Skeletal muscle satellite cell (primary cell): ENCODE measurements around the gene ELMO1.

ENCODE experiments used
- H3K27me3 ChIP-seq: 2 replicates; pipeline ENCODE4 v1.7.0; 2013; ENCODE audit warnings: low read length; ENCODE audit not compliant: control insufficient read depth, insufficient read depth
- H3K36me3 ChIP-seq: 2 replicates; pipeline ENCODE4 v1.7.0; 2013; ENCODE audit warnings: mild to moderate bottlenecking, control low read depth, low read length; ENCODE audit not compliant: insufficient read depth
- H3K4me1 ChIP-seq: 2 replicates; pipeline ENCODE4 v1.7.0; 2013; ENCODE audit warnings: low read length; ENCODE audit not compliant: control insufficient read depth, insufficient read depth
- H3K4me2 ChIP-seq: 2 replicates; pipeline ENCODE4 v1.7.0; 2013; ENCODE audit warnings: mild to moderate bottlenecking, low read length
- H3K4me3 ChIP-seq: 2 replicates; pipeline ENCODE4 v1.7.0; 2013; ENCODE audit warnings: low read length
- H3K9ac ChIP-seq: 2 replicates; pipeline ENCODE4 v1.7.0; 2013; ENCODE audit warnings: mild to moderate bottlenecking, low read depth, low read length, moderate library complexity
- H3K9me3 ChIP-seq: replicated peaks from 2 replicates; pipeline ENCODE4 v1.7.0; 2013; ENCODE audit warnings: mild to moderate bottlenecking, control low read depth, low read length

The ELMO1 gene

GRCh38 chr7:36874041-36874440, 574.6 kb downstream of the ELMO1 start:
- Histone ChIP-seq H3K4me3 (no peak overlapping the region), H3K4me1 (no peaks in the 10 kb centered on the region), H3K4me2 (no peak overlapping the region), H3K9me3 (no peaks in the 10 kb centered on the region), H3K27me3 (no peaks in the 10 kb centered on the region), H3K36me3 (no peaks in the 10 kb centered on the region), H3K9ac (no peak overlapping the region)

- no peaks in the 10 kb centered on the region for H3K36me3 ChIP-seq
- no peaks in the 10 kb centered on the region for H3K9me3 ChIP-seq
- H3K4me1 ChIP-seq: no peaks in the 10 kb centered on the region
These were observed 576.8 kb downstream of the ELMO1 start for GRCh38 chr7:36871863-36872262.

GRCh38 chr7:36871355-36871738, 577.3 kb downstream of the ELMO1 start:
- no peaks in the 10 kb centered on the region for H3K4me1 ChIP-seq

More at GRCh38 chr7:36871863-36872262, 576.8 kb downstream of the ELMO1 start:
- Histone ChIP-seq H3K4me2 (no peak overlapping the region), H3K4me3 (no peak overlapping the region), H3K9ac (no peak overlapping the region), H3K27me3 (no peaks in the 10 kb centered on the region)

GRCh38 chr7:36870625-36871354, 577.9 kb downstream of the ELMO1 start:
- Histone ChIP-seq H3K4me3 (no peak overlapping the region), H3K36me3 (no peaks in the 10 kb centered on the region), H3K9ac (no peak overlapping the region), H3K4me2 (no peak overlapping the region), H3K4me1 (no peaks in the 10 kb centered on the region), H3K27me3 (no peaks in the 10 kb centered on the region), H3K9me3 (no peaks in the 10 kb centered on the region)

More at GRCh38 chr7:36871355-36871738, 577.3 kb downstream of the ELMO1 start:
- H3K4me2 ChIP-seq: no peak overlapping the region
- H3K9ac ChIP-seq: no peak overlapping the region
- no peak overlapping the region for H3K4me3 ChIP-seq
- no peaks in the 10 kb centered on the region for H3K9me3 ChIP-seq
- H3K27me3 ChIP-seq: no peaks in the 10 kb centered on the region
- no peaks in the 10 kb centered on the region for H3K36me3 ChIP-seq

- no peaks in the 10 kb centered on the region for H3K9me3 ChIP-seq
- no peak overlapping the region for H3K4me3 ChIP-seq
- no peaks in the 10 kb centered on the region for H3K27me3 ChIP-seq
- no peak overlapping the region for H3K9ac ChIP-seq
- no peaks in the 10 kb centered on the region for H3K36me3 ChIP-seq
- no peak overlapping the region for H3K4me2 ChIP-seq
- no peaks in the 10 kb centered on the region for H3K4me1 ChIP-seq
These were observed 579.8 kb downstream of the ELMO1 start for GRCh38 chr7:36868727-36869411.

GRCh38 chr7:36865019-36865418, 583.6 kb downstream of the ELMO1 start:
- Histone ChIP-seq H3K4me3 (no peak overlapping the region), H3K4me1 (no peaks in the 10 kb centered on the region), H3K36me3 (no peaks in the 10 kb centered on the region), H3K9ac (no peak overlapping the region), H3K4me2 (no peak overlapping the region), H3K9me3 (no peaks in the 10 kb centered on the region), H3K27me3 (no peaks in the 10 kb centered on the region)

GRCh38 chr7:36863901-36864701, 584.6 kb downstream of the ELMO1 start:
- no peak overlapping the region for H3K4me3 ChIP-seq
- H3K36me3 ChIP-seq: no peaks in the 10 kb centered on the region
- H3K9ac ChIP-seq: no peak overlapping the region
- H3K9me3 ChIP-seq: no peaks in the 10 kb centered on the region
- H3K27me3 ChIP-seq: no peaks in the 10 kb centered on the region
- H3K4me2 ChIP-seq: no peak overlapping the region
- no peaks in the 10 kb centered on the region for H3K4me1 ChIP-seq

- no peak overlapping the region for H3K4me2 ChIP-seq
- H3K4me1 ChIP-seq: no peaks in the 10 kb centered on the region
- no peaks in the 10 kb centered on the region for H3K27me3 ChIP-seq
- H3K4me3 ChIP-seq: no peak overlapping the region
- H3K9me3 ChIP-seq: no peaks in the 10 kb centered on the region
- H3K36me3 ChIP-seq: no peaks in the 10 kb centered on the region
- no peak overlapping the region for H3K9ac ChIP-seq
These were observed 585.8 kb downstream of the ELMO1 start for GRCh38 chr7:36862771-36863261.

- Histone ChIP-seq H3K9me3 (no peaks in the 10 kb centered on the region), H3K4me3 (no peak overlapping the region), H3K27me3 (no peaks in the 10 kb centered on the region), H3K4me2 (no peak overlapping the region), H3K36me3 (no peaks in the 10 kb centered on the region), H3K4me1 (no peaks in the 10 kb centered on the region), H3K9ac (no peak overlapping the region)
These were observed 587.0 kb downstream of the ELMO1 start for GRCh38 chr7:36861656-36862055.

GRCh38 chr7:36860681-36861080, 588.0 kb downstream of the ELMO1 start:
- Histone ChIP-seq H3K4me3 (no peak overlapping the region), H3K36me3 (no peaks in the 10 kb centered on the region), H3K4me1 (no peaks in the 10 kb centered on the region), H3K9me3 (no peaks in the 10 kb centered on the region), H3K27me3 (no peaks in the 10 kb centered on the region), H3K9ac (no peak overlapping the region), H3K4me2 (no peak overlapping the region)

GRCh38 chr7:36855330-36855729, 593.3 kb downstream of the ELMO1 start:
- Histone ChIP-seq H3K4me1 (no peaks in the 10 kb centered on the region), H3K9me3 (no peaks in the 10 kb centered on the region), H3K36me3 (no peaks in the 10 kb centered on the region), H3K4me2 (no peak overlapping the region), H3K4me3 (no peak overlapping the region), H3K9ac (no peak overlapping the region), H3K27me3 (no peaks in the 10 kb centered on the region)
